Sigmoid colon (tissue), 7 donors: ENCODE data around the gene GDF10. TPM values are rescaled to one million over a fixed set of nuclear protein-coding genes. Genes with fewer than 3 reads are reported as not detected.

Experiments
- DNase-seq: peaks from one replicate; pipeline ENCODE4 v3.0.0-alpha.2; 2019
- H3K27ac ChIP-seq, 4 donors: fragments of 200-600 bp; sonication (generic); one replicate each; pipeline ENCODE4 v1.5.1; 2016 to 2019; ENCODE audit warnings: mild to moderate bottlenecking in 1 of 4
- H3K27me3 ChIP-seq, 3 donors: fragments of 200-600 bp; sonication (generic); one replicate each; pipeline ENCODE4 v1.5.1; 2019; ENCODE audit warnings: mild to moderate bottlenecking in 1 of 3
- H3K36me3 ChIP-seq, 4 donors: fragments of 200-600 bp; sonication (generic); one replicate each; pipeline ENCODE4 v1.5.1; 2016 to 2019
- H3K4me1 ChIP-seq, 4 donors: fragments of 200-600 bp; sonication (generic); one replicate each; pipeline ENCODE4 v1.5.1; 2017 to 2019
- H3K4me3 ChIP-seq, 4 donors: fragments of 200-600 bp; sonication (generic); one replicate each; pipeline ENCODE4 v1.5.1; 2017 to 2019; ENCODE audit warnings: mild to moderate bottlenecking in 2 of 4, moderate library complexity in 1 of 4
- H3K9me3 ChIP-seq, 4 donors: fragments of 200-600 bp in 3 of 4; sonication (generic) in 3 of 4; one replicate each; pipeline versions ENCODE4 v1.5.1 to v1.6.1; 2013 to 2019
- EP300 ChIP-seq, 4 donors: sonication (generic); formaldehyde crosslinking; IDR thresholded peaks; one replicate each; pipeline ENCODE4 v1.6.1; 2017; ENCODE audit warnings: antibody characterized with exemption in 4 of 4
- POLR2A ChIP-seq, 2 donors: fragments of 450-650 bp; IDR thresholded peaks; one replicate each; pipeline ENCODE4 v1.6.1; 2016; ENCODE audit warnings: antibody characterized with exemption in 2 of 2, mild to moderate bottlenecking in 2 of 2, moderate library complexity in 2 of 2
- POLR2AphosphoS5 ChIP-seq, 4 donors: sonication (generic); formaldehyde crosslinking; IDR thresholded peaks; one replicate each; pipeline ENCODE4 v1.6.1; 2017; ENCODE audit warnings: antibody characterized with exemption in 4 of 4
- WGBS, 2 donors: extraction: QIAGEN DNeasy Blood & Tissue Kit; methylation state at CpG; one replicate each; pipeline ENCODE4 v1.1.7; 2013; 5-methylcytosine and 5-hydroxymethylcytosine counted together
- intact Hi-C: fragments of 100-400 bp; cut with DNase I; formaldehyde crosslinking; loops from one replicate; pipeline ENCODE4 v1.15.1; 2023
- polyA plus RNA-seq, 3 donors: library from polyadenylated mRNA; stranded (reverse); fragments of 200-250 nt; gene quantifications; one replicate each; pipeline ENCODE4 v1.2.3, GENCODE V29; 2013
- total RNA-seq, 4 donors: library from RNA; depleted of rRNA; stranded (reverse); fragments of >200 nt; gene quantifications; one replicate each; pipeline ENCODE4 v1.1.0, GENCODE V29; 2016
- TF ChIP-seq, protein P1 (sequence below), 4 experiments: fragments of 450-650 bp in 3 of 4; fragments of 200-600 bp in 1 of 4; IDR thresholded peaks; one replicate each; pipeline ENCODE4 v1.5.1; 2016 to 2019; ENCODE audit warnings: antibody characterized with exemption in 4 of 4, mild to moderate bottlenecking in 3 of 4, moderate library complexity in 2 of 4
- donor health status: healthy with polysubstance abuse.
- donor health status: Bipolar disorder and iron deficiency.
- donor health status: healthy.

Gene GDF10
- total and polyA plus RNA-seq, 7 donors = 0.67 to 11.9 (median 4.4) TPM; not detected in 2

GRCh38 chr10:47344996-47345870 is 45.2 kb downstream of the GDF10 start:
- no peak for DNase-seq
- Histone ChIP-seq H3K27me3 (peaks cover 0 to 7% (median 0%) of the 10 kb centered on the region in 3 donors), H3K4me1 (no peaks in the 10 kb centered on the region), H3K4me3 (no peak overlapping the region), H3K27ac (no peak overlapping the region), H3K9me3 (no peaks in the 10 kb centered on the region), H3K36me3 (no peaks in the 10 kb centered on the region)
- intact Hi-C loops = no loop called here
- no peak for TF ChIP-seq POLR2AphosphoS5 (IDR thresholded peaks at IDR 0.05)
- TF ChIP-seq, protein P1, sequence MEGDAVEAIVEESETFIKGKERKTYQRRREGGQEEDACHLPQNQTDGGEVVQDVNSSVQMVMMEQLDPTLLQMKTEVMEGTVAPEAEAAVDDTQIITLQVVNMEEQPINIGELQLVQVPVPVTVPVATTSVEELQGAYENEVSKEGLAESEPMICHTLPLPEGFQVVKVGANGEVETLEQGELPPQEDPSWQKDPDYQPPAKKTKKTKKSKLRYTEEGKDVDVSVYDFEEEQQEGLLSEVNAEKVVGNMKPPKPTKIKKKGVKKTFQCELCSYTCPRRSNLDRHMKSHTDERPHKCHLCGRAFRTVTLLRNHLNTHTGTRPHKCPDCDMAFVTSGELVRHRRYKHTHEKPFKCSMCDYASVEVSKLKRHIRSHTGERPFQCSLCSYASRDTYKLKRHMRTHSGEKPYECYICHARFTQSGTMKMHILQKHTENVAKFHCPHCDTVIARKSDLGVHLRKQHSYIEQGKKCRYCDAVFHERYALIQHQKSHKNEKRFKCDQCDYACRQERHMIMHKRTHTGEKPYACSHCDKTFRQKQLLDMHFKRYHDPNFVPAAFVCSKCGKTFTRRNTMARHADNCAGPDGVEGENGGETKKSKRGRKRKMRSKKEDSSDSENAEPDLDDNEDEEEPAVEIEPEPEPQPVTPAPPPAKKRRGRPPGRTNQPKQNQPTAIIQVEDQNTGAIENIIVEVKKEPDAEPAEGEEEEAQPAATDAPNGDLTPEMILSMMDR (IDR thresholded peaks at IDR 0.05) = no peak
- TF ChIP-seq POLR2A (IDR thresholded peaks at IDR 0.05) = no peak
- no peak for TF ChIP-seq EP300 (IDR thresholded peaks at IDR 0.05)
- WGBS, 2 donors = 89 to 91% methylated on average over 13 of the region's 13 CpGs

DNA sequence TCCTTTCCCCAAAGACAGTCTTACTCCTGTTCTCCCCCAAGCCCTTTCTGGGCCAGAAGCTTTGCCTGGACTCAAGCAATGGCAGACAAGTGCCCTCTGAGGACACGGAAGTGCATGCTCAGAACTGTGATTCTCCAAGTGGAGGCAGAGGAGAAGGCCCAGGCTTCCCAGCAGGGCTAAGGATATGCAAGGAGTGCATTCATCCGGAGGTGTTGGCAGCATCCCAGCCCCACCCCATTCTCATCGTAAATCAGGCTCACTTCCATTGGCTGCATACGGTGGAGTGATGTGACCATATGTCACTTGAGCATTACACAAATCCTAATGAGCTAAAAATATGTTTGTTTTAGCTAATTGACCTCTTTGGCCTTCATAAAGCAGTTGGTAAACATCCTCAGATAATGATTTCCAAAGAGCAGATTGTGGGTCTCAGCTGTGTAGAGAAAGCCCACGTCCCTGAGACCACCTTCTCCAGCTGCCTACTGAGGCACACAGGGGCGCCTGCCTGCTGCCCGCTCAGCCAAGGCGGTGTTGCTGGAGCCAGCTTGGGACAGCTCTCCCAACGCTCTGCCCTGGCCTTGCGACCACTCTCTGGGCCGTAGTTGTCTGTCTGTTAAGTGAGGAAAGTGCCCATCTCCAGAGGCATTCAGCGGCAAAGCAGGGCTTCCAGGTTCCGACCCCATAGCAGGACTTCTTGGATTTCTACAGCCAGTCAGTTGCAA is 46.7 kb downstream of the GDF10 start:
- no peaks in the 10 kb centered on the region for H3K27me3 ChIP-seq
- H3K4me1 ChIP-seq = no peaks in the 10 kb centered on the region
- H3K9me3 ChIP-seq = no peaks in the 10 kb centered on the region
- no peaks in the 10 kb centered on the region for H3K36me3 ChIP-seq
- H3K4me3 ChIP-seq = no peak overlapping the region
- TF ChIP-seq POLR2AphosphoS5 (IDR thresholded peaks at IDR 0.05) (no peak), POLR2A (IDR thresholded peaks at IDR 0.05) (no peak), EP300 (IDR thresholded peaks at IDR 0.05) (no peak)
- TF ChIP-seq, protein P1 (IDR thresholded peaks at IDR 0.05) = no peak
- intact Hi-C loops = no loop called here
- WGBS, 2 donors = 60 to 80% methylated on average over 13 of the region's 13 CpGs
- DNase-seq = no peak
- H3K27ac ChIP-seq = no peak overlapping the region

GRCh38 chr10:47347303-47347675 is 47.3 kb downstream of the GDF10 start:
- no peaks in the 10 kb centered on the region for H3K9me3 ChIP-seq
- WGBS, 2 donors = 78 to 81% methylated on average over 4 of the region's 4 CpGs
- H3K27ac ChIP-seq = no peak overlapping the region
- H3K4me1 ChIP-seq = no peaks in the 10 kb centered on the region
- no peak for DNase-seq
- no peaks in the 10 kb centered on the region for H3K36me3 ChIP-seq
- intact Hi-C loops = no loop called here
- H3K27me3 ChIP-seq = no peaks in the 10 kb centered on the region
- no peak overlapping the region for H3K4me3 ChIP-seq
- TF ChIP-seq POLR2A (IDR thresholded peaks at IDR 0.05) = no peak
- TF ChIP-seq, protein P1 (IDR thresholded peaks at IDR 0.05) = no peak
- TF ChIP-seq POLR2AphosphoS5 (IDR thresholded peaks at IDR 0.05) = no peak

GRCh38 chr10:47348138-47348651 is 48.2 kb downstream of the GDF10 start, which contains the start of gene RBP3:
RBP3 (plus strand) TSS chr10:47348363; CDS start chr10:47348485, 122 bp downstream.
- DNase-seq = no peak
- H3K4me3 ChIP-seq = no peak within 1 kb of the TSS
- WGBS, 2 donors = 88 to 93% methylated on average over 5 of the region's 5 CpGs
- H3K27me3 ChIP-seq = no peaks in the 10 kb centered on the region
- H3K36me3 ChIP-seq = no peaks in the 10 kb centered on the region
- no peaks in the 10 kb centered on the region for H3K4me1 ChIP-seq
- no peak within 1 kb of the TSS for H3K27ac ChIP-seq
- TF ChIP-seq POLR2AphosphoS5 (IDR thresholded peaks at IDR 0.05) (no peak), POLR2A (IDR thresholded peaks at IDR 0.05) (no peak), EP300 (IDR thresholded peaks at IDR 0.05) (no peak)
- TF ChIP-seq, protein P1 (IDR thresholded peaks at IDR 0.05) = no peak
- intact Hi-C loops = no loop called here
- no peaks in the 10 kb centered on the region for H3K9me3 ChIP-seq
